Measurements from ENCODE around the gene CASP9.
"Not testable (repeated sequence)": the region's sequence is repeated elsewhere in the genome, so short reads cannot be mapped to it uniquely, and the experiment has no call there.

The CASP9 gene

GRCh38 chr1:15493869-15494390, 30.1 kb downstream of the CASP9 start:
- DNase-seq = no peak

GRCh38 chr1:15492596-15492995, 31.4 kb downstream of the CASP9 start:
- DNase-seq = no peak

GRCh38 chr1:15491010-15491409, 33.0 kb downstream of the CASP9 start:
- not testable (repeated sequence) for DNase-seq

- no peak for DNase-seq
These were observed 34.8 kb downstream of the CASP9 start for GRCh38 chr1:15489052-15489736.

- DNase-seq = no peak
These were observed 35.6 kb downstream of the CASP9 start for GRCh38 chr1:15488371-15488770.

- not testable (repeated sequence) for DNase-seq
These were observed 37.0 kb downstream of the CASP9 start for GRCh38 chr1:15486844-15487610.

GRCh38 chr1:15485636-15486035, 38.4 kb downstream of the CASP9 start:
- DNase-seq = no peak

- not testable (repeated sequence) for DNase-seq
These were observed 39.6 kb downstream of the CASP9 start for GRCh38 chr1:15484443-15484842.

- DNase-seq = no peak
These were observed 40.0 kb downstream of the CASP9 start for GRCh38 chr1:15483971-15484370.

- DNase-seq = not testable (repeated sequence)
These were observed 41.0 kb downstream of the CASP9 start for GRCh38 chr1:15482983-15483543.

- DNase-seq = not testable (repeated sequence)
These were observed 41.6 kb downstream of the CASP9 start for GRCh38 chr1:15482455-15482854.

- DNase-seq = no peak
These were observed 44.2 kb downstream of the CASP9 start for GRCh38 chr1:15479654-15480347.

GRCh38 chr1:15477646-15478212, 46.3 kb downstream of the CASP9 start:
- no peak for DNase-seq

GRCh38 chr1:15476927-15477326, 47.1 kb downstream of the CASP9 start:
- DNase-seq = no peak

GRCh38 chr1:15475752-15476314, 48.2 kb downstream of the CASP9 start, which contains the start of gene CELA2B:
Gene CELA2B (plus strand): TSS chr1:15476104. CDS start chr1:15476126, 22 bp downstream.
- DNase-seq = no peak

- no peak for DNase-seq
These were observed 51.4 kb downstream of the CASP9 start for GRCh38 chr1:15472587-15472986.

- not testable (repeated sequence) for DNase-seq
These were observed 52.3 kb downstream of the CASP9 start for GRCh38 chr1:15471723-15472122.

GRCh38 chr1:15471067-15471466, 52.9 kb downstream of the CASP9 start:
- not testable (repeated sequence) for DNase-seq

GRCh38 chr1:15469821-15470448, 54.1 kb downstream of the CASP9 start:
- DNase-seq = not testable (repeated sequence)

- no peak for DNase-seq
These were observed 54.7 kb downstream of the CASP9 start for GRCh38 chr1:15469361-15469760.

- no peak for DNase-seq
These were observed 55.9 kb downstream of the CASP9 start for GRCh38 chr1:15468145-15468544.

All from activated gamma-delta T cell (primary cell).